DND-41 (cell line): ENCODE results near the gene PRMT3.

Experiments
- CTCF ChIP-seq: IDR thresholded peaks from 2 replicates; pipeline ENCODE4 v1.5.1; 2012; ENCODE audit warnings: borderline replicate concordance, low read length, moderate library complexity, mild to moderate bottlenecking; ENCODE audit not compliant: poor library complexity, severe bottlenecking; ENCODE audit errors: extremely low read depth
- EZH2 ChIP-seq: IDR thresholded peaks from 3 replicates; pipeline ENCODE4 v1.6.1; 2012; ENCODE audit warnings: borderline replicate concordance, low read depth, mild to moderate bottlenecking, moderate library complexity, low read length, inconsistent platforms; ENCODE audit not compliant: severe bottlenecking

- TF ChIP-seq CTCF (no peak), EZH2 (no peak)
These were observed 860 bp downstream of the PRMT3 start for GRCh38 chr11:20388096-20389055.
